Fibroblast of upper back skin (primary cell): ENCODE data around the gene PPM1M.
A peak's percentile ranks its signal among the peaks of the same experiment; 100 is the strongest.

ENCODE experiments used
- DNase-seq: peaks from one replicate; pipeline ENCODE4 v3.0.0-alpha.2; 2013

PPM1M gene

GRCh38 chr3:52231502-52232278 is 13.9 kb upstream of the PPM1M start:
- peak; percentile 37 for DNase-seq

GRCh38 chr3:52232279-52233107 is 13.1 kb upstream of the PPM1M start:
- no peak for DNase-seq

- DNase-seq, result no peak
Observed at GRCh38 chr3:52233108-52233591, 12.4 kb upstream of the PPM1M start.

DNA sequence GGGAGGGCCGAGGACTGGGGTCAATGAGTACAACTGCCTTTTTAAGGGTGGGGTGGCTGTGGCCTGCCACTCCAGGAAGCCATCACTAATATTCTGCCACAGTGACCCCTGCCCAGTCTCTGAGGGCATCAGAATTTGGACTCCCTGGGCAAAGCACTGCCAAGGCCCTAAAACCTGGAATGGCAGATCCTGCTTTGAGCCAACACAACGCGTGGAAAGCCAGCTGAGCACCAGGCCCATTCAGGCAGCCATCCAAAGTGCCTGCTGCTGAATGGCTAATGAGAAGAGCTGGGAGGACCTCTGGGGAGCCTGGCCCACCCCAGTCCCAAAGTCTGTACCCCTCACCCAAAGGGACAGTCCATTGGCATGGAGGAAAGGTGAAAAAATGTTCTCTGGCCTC is 11.6 kb upstream of the PPM1M start:
- DNase-seq, result no peak

DNA sequence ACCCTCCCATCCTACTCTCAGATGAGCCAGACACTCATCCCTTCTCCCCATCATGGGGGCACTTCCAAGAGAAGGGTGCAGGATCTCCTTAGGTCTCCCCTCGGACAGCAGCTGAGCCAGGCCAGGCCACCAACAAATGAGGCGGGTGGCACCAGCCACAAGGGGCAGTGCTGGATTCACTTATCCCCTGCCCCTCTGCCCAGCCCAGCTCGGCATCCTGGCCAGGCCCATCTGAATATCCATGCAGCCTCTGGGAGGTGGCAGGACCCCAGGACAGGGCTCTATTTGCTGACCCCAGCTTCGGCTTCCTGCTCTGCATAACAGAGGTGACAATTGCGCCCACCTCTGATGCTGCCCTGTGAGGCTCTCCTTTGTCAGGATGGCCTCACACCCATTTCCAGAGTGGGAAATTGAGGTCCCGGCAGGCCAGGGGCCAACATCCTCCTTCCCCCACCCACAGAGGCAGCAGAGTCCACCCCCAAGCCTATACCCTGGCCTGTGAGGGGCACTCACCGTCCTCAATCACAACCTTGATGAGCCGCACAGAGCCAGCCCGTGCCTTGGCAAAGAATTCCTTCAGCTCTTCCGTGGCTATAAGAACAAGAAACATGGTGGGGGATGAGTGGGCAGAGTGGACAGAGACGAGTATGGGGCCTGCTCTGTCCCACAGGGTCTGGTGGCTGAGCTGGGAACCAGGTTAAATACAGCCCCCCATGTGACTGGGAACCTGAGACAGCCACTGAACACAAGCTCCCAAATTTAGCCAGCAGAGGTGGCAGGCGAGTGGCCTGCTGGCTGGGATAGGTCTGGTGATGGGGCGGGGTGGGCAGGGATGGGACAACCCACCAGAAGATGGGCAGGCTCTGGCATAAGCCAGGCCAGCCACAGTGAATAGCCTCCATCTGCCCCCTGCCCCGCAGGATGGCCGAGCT is 10.8 kb upstream of the PPM1M start:
- no peak for DNase-seq

- DNase-seq, result no peak
Observed at GRCh38 chr3:52236424-52236886, 9.1 kb upstream of the PPM1M start.

- no peak for DNase-seq
Observed at GRCh38 chr3:52237006-52237656, 8.4 kb upstream of the PPM1M start.

GRCh38 chr3:52237657-52238172 is 7.8 kb upstream of the PPM1M start:
- DNase-seq, result peak; percentile 90

- no peak for DNase-seq
Observed at GRCh38 chr3:52238193-52238760, 7.3 kb upstream of the PPM1M start.

DNA sequence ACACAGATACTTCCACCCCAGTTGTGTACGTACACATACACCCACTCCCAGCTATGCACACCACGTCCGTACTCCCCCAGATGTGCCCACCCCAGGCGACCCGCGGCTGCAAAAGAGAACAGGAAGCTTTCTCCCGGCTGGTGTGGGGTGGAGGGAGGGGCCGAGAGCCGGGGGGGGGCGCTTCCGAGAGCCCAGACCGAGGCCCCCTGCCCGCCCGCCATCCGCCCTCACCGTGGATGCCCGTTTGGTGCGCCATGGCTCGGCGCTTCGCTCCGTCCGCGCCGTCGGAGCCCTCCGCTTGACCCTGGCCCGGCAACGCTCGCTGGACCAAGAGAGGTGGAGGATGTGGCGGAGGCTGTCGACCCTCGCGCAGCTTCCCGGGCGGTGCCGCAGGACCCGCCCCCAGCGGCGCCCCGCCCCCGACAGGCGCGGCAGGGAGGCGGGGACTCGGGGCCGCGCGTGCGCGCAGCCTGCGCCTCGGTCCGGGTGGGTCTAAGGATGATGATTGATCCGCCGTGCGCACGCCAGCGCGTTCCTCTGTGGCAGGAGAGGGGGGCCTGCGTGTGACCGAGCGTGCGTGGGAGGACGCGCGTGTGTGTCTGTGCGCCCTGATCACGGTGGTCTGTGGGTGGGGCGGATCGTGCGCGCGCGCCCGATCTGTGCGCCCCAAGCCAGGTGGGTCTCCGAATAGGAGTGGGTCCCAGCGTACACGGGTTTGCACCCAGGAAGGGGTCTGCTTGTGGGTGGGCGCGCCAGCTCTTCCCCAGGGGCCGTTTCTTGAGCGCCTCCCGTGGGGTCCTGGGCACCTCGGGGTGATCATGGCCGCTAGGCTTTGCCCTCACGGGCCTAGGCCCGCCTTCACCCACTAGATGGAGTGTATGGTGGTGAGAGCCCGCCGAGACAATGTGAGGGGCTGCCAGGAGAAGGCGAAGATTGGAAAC is 6.5 kb upstream of the PPM1M start, which contains the start of gene TWF2:
TWF2 (minus strand) TSS at position 398 of the 941 bp plus-strand sequence; CDS start at position 256, 142 bp downstream.
- DNase-seq, result peak; percentile 80

- DNase-seq, result peak; percentile 93
Observed at GRCh38 chr3:52240059-52240885, 5.3 kb upstream of the PPM1M start.

- DNase-seq, result no peak
Observed at GRCh38 chr3:52240886-52241370, 4.6 kb upstream of the PPM1M start.

DNA sequence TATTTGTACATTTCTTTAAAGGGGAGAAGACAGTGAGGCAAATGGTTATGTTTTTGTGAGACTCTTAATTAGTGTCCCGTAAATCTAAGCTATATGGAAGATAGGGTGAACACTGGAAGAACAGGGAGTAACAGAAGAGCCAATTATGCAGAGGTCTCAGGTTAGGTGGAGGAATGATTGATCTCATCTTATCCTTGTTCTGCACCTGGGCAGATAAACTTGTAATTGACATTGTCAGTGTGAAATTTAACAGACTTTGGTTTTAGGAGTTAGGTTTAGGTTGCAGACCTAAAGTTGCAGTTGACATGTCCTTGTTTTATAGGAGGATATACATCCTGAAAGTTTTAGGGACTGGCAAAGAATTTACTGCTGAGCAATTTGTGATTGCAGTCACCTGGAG is 3.5 kb upstream of the PPM1M start:
- no peak for DNase-seq

DNA sequence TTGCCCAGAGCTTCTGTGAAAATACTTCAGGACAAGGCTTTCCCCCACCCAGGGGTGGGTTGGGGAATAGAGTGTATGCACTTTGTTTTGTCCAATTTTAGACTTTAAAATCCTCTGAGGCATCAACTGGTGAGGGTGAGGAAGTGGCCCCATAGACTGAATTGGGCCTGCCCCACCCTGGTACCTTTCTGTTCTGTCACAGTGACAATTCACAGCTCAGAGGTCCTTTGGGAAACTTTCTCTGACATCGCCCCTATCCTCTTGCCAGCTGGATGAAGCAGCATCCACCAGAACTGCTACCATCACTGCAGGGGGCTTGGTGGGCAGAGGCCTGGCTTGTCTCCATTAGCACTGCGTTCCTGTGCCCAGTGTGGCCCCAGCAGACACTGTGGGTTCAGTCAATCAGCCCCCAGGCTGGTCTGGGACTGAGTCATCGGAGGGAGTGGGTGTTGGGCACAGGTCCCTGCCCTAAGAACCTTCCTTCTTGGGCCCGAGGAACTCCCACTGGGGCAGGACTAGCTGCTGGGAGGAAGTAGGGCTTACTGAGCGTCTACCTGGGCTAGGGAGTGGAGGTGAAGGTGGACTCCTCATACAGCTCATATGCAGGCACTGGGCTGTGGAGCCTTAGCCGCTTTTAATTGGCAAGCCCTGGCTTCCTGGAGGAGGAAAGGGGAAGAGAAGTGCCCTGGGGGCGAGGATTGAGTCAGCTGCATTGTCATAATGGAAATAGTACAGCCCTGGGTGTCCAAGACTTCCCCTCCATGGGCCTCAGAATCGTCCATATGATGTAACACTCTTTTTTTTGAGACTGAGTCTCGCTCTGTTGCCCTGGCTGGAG is 1.5 kb upstream of the PPM1M start:
- DNase-seq, result no peak

DNA sequence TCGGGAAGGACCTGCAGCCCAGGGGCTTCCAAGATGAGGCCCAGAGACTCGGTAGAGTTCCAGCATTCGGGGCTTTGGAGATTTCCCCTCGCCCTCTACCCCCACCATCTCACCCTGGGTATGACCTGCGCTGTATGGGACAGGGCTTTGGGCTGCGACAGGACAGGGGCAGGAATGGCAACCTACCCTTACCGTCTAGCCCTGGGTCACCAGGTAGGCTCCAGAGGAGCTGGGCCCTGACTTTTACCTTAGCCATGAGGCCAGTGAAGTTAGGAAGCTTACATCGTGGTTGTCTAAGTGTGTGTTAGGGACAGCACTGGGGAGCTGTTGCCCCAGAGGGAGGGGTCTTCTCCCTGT is 683 bp downstream of the PPM1M start:
- no peak for DNase-seq

GRCh38 chr3:52246728-52247408 is 1.3 kb downstream of the PPM1M start:
- DNase-seq, result no peak

- no peak for DNase-seq
Observed at GRCh38 chr3:52247409-52248164, 2.0 kb downstream of the PPM1M start.
